BLaER1 (cell line): ENCODE data around the gene DFFB.

Experiments used
- H3K27ac ChIP-seq: shearing (Covaris generic); formaldehyde crosslinking; 2 replicates; pipeline ENCODE4 v1.8.1; 2022
- H3K27me3 ChIP-seq: shearing (Covaris generic); formaldehyde crosslinking; 2 replicates; pipeline ENCODE4 v1.8.1; 2022
- H3K36me3 ChIP-seq: shearing (Covaris generic); formaldehyde crosslinking; 2 replicates; pipeline ENCODE4 v1.8.1; 2022
- H3K4me1 ChIP-seq: shearing (Covaris generic); formaldehyde crosslinking; 2 replicates; pipeline ENCODE4 v1.8.1; 2022
- H3K4me2 ChIP-seq: shearing (Covaris generic); formaldehyde crosslinking; 2 replicates; pipeline ENCODE4 v1.8.1; 2022
- H3K4me3 ChIP-seq: shearing (Covaris generic); formaldehyde crosslinking; 2 replicates; pipeline ENCODE4 v1.8.1; 2022
- H3K9ac ChIP-seq: shearing (Covaris generic); formaldehyde crosslinking; 2 replicates; pipeline ENCODE4 v1.8.1; 2022
- H3K9me3 ChIP-seq: shearing (Covaris generic); formaldehyde crosslinking; 2 replicates; pipeline ENCODE4 v1.8.1; 2022
- H4K20me1 ChIP-seq: shearing (Covaris generic); formaldehyde crosslinking; 2 replicates; pipeline ENCODE4 v1.8.1; 2022
- Cebpa-rat ChIP-seq: shearing (Covaris generic); IDR thresholded peaks from 2 replicates; pipeline ENCODE4 v1.8.1; 2022

The DFFB gene

DNA sequence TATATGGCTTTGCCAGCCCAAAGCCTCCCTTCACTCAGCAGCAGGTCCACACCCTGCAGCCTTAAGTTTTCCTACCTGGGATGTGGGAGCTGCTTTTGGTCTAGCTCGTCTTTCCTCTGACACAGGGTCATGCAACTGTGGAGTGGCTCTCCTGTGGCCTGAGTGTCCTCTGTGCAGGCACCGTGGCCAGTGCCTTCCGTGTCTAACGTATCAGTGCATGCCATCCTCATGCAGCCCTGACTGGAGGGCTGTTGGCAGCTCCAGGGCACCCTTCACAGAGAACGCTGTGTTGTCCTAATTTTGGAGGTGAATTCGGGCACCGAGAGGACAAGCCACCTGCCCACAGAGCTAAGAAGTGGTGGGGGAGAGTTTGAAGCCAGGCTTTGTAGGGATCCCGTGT is 68.5 kb downstream of the DFFB start:
- H3K4me3 ChIP-seq = no peak overlapping the region
- no peak overlapping the region for H3K9ac ChIP-seq
- no peak for TF ChIP-seq Cebpa-rat

DNA sequence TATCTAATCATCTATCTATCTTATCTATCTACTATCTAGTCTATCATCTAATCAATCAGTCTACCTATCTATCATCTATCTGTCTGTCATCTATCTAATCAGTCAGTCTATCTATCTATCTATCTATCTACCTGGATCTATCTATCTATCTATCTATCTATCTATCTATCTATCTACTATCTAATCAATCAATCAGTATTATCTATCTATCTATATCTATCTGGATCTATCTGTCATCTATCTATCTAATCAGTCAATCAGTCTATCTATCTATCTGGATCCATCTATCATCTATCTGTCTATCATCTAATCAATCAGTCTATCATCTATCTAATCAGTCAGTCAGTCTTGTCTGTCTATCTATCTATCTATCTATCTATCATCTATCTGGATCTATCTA is 69.7 kb downstream of the DFFB start:
- H3K9ac ChIP-seq = no peak overlapping the region
- no peaks in the 10 kb centered on the region for H4K20me1 ChIP-seq
- no peak overlapping the region for H3K27ac ChIP-seq
- H3K4me3 ChIP-seq = no peak overlapping the region
- no peaks in the 10 kb centered on the region for H3K27me3 ChIP-seq
- no peak overlapping the region for H3K4me2 ChIP-seq
- H3K36me3 ChIP-seq = no peaks in the 10 kb centered on the region
- no peaks in the 10 kb centered on the region; the same call in 1 of the 2 replicates for H3K4me1 ChIP-seq
- no peak for TF ChIP-seq Cebpa-rat
- H3K9me3 ChIP-seq = no peaks in the 10 kb centered on the region

More for the DNA sequence above, 68.5 kb downstream of the DFFB start:
- Histone ChIP-seq H4K20me1 (no peaks in the 10 kb centered on the region), H3K4me1 (peaks cover 3% of the 10 kb centered on the region; the same call in 1 of the 2 replicates), H3K27me3 (no peaks in the 10 kb centered on the region), H3K36me3 (no peaks in the 10 kb centered on the region), H3K4me2 (no peak overlapping the region), H3K9me3 (no peaks in the 10 kb centered on the region), H3K27ac (no peak overlapping the region)

DNA sequence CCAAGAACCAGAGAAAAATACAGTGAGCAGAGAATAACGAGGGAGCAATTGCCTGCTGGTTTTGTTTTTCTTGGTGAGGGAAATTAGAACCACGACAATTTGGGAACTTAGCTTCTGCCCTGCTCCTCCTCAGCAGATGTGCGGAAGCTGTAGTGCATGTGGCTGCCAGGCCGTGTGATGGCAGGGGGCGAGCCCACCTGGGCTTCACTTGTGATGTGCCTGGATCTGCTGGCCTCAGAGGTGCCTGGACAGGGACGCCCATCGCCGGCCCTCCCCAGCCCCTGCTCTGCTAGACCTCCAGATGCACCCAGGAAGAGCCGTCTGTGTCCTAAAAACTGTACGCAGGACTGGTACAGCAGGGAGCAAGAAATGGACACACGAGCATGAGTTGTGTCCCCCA is 71.3 kb downstream of the DFFB start:
- H3K9ac ChIP-seq = no peak overlapping the region; the same call in 1 of the 2 replicates
- H4K20me1 ChIP-seq = no peaks in the 10 kb centered on the region
- H3K4me1 ChIP-seq = no peaks in the 10 kb centered on the region; the same call in 1 of the 2 replicates
- no peaks in the 10 kb centered on the region for H3K27me3 ChIP-seq
- no peak overlapping the region for H3K4me3 ChIP-seq
- no peak overlapping the region for H3K4me2 ChIP-seq
- no peak overlapping the region for H3K27ac ChIP-seq
- H3K9me3 ChIP-seq = no peaks in the 10 kb centered on the region
- no peak for TF ChIP-seq Cebpa-rat
- no peaks in the 10 kb centered on the region for H3K36me3 ChIP-seq

GRCh38 chr1:3929126-3929525 is 71.8 kb downstream of the DFFB start:
- no peaks in the 10 kb centered on the region for H4K20me1 ChIP-seq
- no peak overlapping the region for H3K27ac ChIP-seq
- no peak overlapping the region for H3K9ac ChIP-seq
- no peaks in the 10 kb centered on the region; the same call in 1 of the 2 replicates for H3K4me1 ChIP-seq
- no peaks in the 10 kb centered on the region for H3K36me3 ChIP-seq
- no peaks in the 10 kb centered on the region for H3K27me3 ChIP-seq
- no peaks in the 10 kb centered on the region for H3K9me3 ChIP-seq
- H3K4me2 ChIP-seq = no peak overlapping the region
- no peak overlapping the region for H3K4me3 ChIP-seq
- no peak for TF ChIP-seq Cebpa-rat

DNA sequence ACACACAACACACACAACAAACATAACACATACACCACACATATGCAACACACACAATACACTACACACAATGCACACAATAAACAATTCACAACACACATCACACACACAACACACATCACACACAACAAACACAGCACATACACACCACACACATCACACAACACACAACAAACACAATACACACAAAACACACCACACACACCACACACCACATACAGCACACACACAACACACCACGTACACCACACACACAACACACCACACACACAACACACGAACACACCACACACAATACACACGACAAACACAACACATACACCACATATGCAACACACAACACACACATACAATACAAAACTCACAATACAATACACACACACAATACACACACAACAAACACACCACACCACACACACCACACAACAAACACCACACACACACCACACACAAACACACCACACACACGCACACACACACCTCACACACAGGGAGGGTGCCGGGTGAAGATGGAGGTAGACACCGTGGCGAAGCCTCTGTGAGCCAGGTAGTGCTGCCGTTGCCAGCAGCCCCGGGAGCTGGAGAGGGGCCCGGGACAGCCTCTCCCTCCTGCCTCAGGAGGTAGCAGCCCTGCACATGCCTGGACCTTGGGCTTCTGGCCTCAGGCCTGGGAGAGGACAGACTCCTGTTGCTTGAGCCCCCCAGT is 73.2 kb downstream of the DFFB start:
- H3K4me3 ChIP-seq = no peak overlapping the region
- H3K4me2 ChIP-seq = no peak overlapping the region
- H3K4me1 ChIP-seq = no peaks in the 10 kb centered on the region; the same call in 1 of the 2 replicates
- no peaks in the 10 kb centered on the region for H3K27me3 ChIP-seq
- H3K27ac ChIP-seq = no peak overlapping the region
- H3K36me3 ChIP-seq = no peaks in the 10 kb centered on the region
- H3K9ac ChIP-seq = no peak overlapping the region
- no peaks in the 10 kb centered on the region for H4K20me1 ChIP-seq
- no peaks in the 10 kb centered on the region for H3K9me3 ChIP-seq
- TF ChIP-seq Cebpa-rat = no peak

GRCh38 chr1:3931007-3931912 is 74.0 kb downstream of the DFFB start:
- Histone ChIP-seq H3K4me1 (no peaks in the 10 kb centered on the region; the same call in 1 of the 2 replicates), H3K36me3 (no peaks in the 10 kb centered on the region), H3K4me2 (no peak overlapping the region), H3K9me3 (no peaks in the 10 kb centered on the region), H3K27me3 (no peaks in the 10 kb centered on the region), H3K9ac (no peak overlapping the region), H3K27ac (no peak overlapping the region), H3K4me3 (no peak overlapping the region), H4K20me1 (no peaks in the 10 kb centered on the region)
- no peak for TF ChIP-seq Cebpa-rat

DNA sequence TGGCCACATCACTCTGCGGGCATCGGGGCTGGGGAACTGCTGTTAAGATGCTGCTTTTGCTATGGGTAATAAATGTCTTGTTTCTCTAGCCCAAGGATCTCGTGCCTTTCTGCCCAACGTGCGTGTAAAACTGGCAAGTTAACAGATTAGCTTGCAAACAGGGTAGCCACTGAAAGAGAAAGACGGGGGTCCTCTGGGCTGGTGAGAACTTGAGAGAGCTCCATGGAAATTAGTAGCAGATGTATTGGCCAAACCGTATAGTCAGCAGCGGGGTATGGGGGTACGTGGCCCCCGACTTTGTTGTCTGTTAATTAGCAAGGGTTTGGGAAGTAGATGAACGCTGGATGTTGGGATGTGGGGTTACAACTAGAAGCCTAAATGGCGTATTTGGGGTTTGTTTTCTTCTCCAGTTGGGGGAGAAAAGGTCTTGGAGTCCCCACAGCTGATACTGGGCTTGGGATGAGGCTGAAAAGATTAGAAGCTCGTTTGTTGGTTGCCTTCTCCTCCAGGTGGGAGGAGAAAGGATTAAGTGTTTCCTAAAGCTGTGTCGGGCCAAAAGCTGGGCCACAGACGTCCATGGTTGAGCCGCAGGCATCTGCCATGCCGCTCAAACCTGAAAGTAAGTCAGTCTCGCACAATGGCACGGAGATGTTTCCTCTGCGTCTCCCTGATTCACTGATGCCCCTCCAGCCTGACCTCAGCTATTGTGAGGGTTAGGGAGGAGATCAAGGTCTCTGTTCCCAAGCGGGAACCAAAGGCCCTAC is 75.1 kb downstream of the DFFB start:
- Histone ChIP-seq H3K9ac (no peak overlapping the region), H3K36me3 (no peaks in the 10 kb centered on the region), H3K27me3 (no peaks in the 10 kb centered on the region), H3K9me3 (peaks cover 6% of the 10 kb centered on the region; the same call in 1 of the 2 replicates), H3K27ac (no peak overlapping the region), H3K4me2 (no peak overlapping the region), H3K4me3 (no peak overlapping the region), H3K4me1 (no peaks in the 10 kb centered on the region; the same call in 1 of the 2 replicates), H4K20me1 (no peaks in the 10 kb centered on the region)
- no peak for TF ChIP-seq Cebpa-rat
